NCI-H187 (cell line): ENCODE measurements around the gene DCLK1.

ENCODE experiments used
- DNase-seq, 2 experiments: peaks; one replicate each; lab custom pipeline; 2025; lab: John Stamatoyannopoulos, UW

The DCLK1 gene

GRCh38 chr13:35947315-35947714 is 183.9 kb downstream of the DCLK1 start:
- DNase-seq = no peak

DNA sequence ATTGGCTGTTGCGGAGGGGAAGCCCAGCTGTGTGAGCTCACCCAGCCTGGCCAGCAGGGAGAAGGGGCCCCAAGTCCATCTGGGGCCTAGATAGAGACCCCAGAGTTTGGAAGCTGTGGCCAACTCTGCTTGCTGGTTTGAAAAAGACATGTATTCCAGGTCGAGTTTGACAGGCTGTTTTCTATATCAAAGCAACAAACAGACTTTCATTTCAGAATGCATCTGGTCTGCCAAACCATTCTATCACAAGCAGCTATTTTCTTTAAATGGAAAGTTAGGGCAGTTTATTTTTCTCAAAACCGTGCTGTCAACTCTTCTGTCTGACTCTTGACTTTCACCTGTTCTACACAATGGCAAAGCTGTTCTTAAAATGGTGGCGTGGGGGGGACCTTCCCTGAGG is 185.8 kb downstream of the DCLK1 start:
- DNase-seq = no peak

DNA sequence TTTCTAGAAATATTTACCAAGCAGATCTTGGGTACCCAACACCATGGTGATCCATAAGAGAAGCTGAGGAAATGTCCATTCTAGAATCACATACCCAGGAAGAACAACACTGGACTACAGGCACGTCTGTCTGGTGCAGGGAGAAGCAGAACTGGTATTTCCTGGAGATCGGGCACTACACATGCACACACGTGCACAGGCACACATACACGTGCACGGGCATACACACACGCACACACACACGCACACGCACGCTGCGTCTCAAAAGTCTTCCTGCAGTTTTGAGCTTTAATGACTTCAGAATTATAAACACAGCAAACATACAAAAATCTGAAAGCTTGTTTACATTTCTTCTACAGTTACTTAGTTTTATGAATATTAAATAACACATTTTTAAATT is 189.8 kb downstream of the DCLK1 start:
- DNase-seq = no peak

DNA sequence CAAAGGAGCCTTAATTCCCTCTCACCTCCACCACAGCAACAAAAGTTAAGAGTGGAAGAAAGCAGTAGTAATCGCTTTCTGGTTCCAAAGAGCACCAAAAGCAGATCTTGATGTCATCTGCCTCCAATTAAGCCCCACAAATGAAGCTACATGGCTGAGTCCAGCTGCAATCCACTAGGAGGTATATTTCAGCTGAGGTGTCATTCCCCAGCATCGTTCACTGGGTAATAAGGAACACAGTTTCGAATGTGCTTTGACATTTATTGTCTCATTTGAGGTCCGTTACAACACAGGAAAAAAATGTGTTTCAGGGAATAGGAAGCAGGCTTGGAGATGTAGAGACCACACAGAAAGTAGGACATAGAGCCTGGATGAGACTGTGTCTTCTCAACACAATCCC is 190.4 kb downstream of the DCLK1 start:
- no peak for DNase-seq

DNA sequence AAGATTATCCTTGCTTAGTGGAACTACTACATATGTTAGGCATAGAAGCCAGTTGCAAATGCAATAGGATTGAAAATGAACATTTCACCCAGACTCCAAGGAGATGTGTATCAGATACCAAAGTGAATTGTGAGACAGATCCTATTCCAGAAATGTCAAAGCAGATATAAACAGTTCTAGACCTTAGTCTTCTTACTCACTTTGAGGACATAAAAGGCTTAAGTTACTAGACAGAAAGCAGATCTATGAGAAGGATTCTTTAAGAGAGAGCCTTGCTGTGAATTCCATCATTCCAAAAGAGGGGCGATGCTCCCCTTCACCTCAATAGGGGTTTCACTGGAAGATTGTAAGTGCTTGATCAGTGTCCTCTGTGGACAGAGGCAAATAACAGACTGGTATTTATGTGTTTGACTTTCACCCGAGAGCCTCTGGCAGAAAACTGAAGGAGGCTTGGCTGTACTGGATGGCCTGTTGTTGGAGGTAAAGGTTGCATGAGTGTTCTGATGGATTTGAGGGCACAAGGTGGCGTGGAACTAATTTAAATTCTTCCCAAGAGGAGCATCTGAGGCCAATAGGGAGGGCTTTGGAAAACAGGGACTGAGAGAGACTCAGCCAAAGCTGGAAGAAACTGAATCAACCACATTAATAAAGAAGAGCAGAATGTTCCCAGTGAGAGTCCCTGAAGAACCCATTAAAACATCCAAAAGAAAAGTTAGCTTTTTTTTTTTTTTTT is 194.8 kb downstream of the DCLK1 start:
- DNase-seq = no peak

- DNase-seq = no peak
Measured at GRCh38 chr13:35930665-35931631, 200.2 kb downstream of the DCLK1 start.

DNA sequence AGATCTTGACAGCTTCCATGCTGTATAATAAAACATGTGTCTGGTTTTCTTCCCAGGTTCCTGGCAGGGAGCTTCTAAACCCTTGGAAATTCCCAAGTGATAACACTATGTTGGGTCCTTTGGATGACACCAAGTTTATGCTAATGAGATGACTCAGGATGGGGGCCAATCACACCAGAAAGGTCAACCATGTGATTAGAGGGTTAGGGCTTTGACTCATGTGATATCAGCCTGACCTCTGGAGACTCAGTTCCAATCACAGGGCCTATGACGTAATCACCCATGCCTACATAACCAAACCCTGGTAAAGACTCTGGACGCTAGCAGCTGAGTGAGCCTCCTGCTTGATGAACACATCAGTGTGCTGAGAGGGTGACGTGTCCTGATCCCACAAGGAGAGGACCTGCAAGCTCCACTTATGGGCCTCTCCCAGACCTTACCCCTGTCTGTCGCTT is 203.6 kb downstream of the DCLK1 start:
- DNase-seq = no peak

DNA sequence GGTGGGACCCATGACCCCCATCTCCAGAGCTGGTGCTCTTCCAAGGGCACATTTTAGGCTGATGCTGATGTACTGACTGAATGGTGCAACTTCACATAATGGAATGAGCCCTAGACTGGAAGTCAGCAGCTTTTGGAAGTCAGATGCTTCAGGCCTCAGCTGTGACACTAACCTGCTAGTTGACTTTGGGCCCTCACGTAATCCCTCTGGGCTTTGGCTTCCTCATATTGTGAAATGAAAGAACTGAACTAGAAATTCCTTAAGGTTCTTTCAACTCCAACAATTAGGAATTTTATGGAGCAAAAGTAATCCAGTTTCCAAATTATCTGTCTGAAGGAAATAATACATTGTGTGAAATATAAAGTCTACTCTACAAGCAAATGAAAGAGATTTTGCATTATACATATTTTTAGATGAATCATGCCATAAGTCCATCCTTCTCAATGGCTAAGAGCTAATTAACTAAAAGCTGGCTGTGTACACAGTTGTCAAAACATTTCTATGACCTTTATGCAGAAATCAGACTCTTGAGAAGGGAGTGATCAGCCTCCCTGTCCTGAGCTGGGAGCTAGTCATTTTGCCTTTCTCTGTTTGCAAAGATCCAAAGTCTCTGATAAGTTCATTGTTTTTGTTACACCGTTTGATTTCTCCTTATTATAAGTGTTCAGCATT is 204.2 kb downstream of the DCLK1 start:
- DNase-seq = no peak

DNA sequence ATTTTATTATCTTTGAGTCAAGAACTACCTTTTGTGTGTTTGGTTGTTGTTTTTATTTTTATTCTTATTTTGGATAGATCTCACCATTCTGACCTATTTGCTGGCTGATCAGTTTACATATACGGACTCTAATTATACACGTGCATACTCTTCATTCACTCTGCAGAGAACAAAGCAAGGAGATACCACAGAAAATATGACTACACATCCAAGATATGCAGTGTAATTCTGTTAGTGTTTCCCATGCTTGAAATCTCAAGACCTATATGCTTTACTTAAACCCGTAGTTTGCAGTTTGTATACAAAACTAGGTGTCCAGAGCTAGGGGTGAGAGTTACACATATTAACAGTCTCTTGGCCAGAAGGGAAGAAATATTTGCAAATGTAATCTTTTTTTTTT is 205.5 kb downstream of the DCLK1 start:
- DNase-seq = no peak

DNA sequence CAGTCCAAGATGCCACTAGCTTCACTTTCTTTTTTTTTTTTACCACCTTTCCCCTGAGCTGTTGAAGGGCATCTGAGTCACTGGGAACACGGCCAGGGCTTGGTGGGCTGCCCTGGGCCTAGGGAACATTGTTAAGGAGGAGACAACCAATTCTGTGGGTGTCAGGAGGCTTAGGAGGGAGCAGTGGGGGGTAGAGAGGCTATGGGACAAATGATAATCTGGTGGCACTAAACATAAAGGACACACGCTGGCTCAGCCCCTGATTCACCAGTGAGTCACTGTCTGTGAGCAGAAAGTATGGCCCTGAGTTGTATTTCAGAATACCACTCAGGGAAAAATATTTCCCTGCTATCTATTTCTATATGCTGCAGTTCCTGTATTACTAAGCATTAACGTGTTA is 207.8 kb downstream of the DCLK1 start:
- no peak for DNase-seq

- DNase-seq = no peak
Measured at GRCh38 chr13:35920816-35921215, 210.4 kb downstream of the DCLK1 start.

DNA sequence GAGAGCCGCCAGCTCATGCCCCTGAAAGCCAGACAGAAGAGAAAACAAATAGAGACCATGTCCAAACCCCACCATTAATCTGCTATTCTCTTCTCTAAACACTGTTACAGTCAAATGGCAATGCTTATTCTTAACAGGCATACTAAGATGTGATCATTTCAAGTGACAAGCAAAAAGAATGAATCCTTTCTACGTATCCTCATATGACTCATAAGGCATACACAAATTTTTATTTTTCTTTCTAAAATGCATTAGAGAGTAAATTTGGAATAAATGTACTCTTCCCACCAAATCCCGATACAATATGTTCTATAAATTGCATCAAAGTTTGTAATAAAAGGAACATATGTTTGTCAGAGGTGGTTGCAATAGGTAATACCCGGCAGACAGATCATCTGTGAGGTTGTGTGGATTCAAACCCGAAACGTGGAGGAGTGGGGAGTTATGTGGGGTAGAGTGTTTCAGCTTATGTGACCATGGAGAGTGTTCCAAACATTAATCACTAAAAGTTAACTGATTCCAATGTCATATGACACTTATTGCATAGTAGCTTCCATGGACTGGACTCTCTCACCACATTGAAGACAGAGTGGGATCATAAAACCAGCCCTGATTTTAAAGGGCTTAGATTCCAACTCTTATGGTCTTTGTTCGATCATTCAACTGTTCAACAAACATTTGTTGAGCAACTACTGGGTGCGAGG is 213.1 kb downstream of the DCLK1 start:
- no peak for DNase-seq

- DNase-seq = no peak
Measured at GRCh38 chr13:35917252-35917941, 213.8 kb downstream of the DCLK1 start.

- DNase-seq = no peak
Measured at GRCh38 chr13:35916146-35916545, 215.0 kb downstream of the DCLK1 start.

DNA sequence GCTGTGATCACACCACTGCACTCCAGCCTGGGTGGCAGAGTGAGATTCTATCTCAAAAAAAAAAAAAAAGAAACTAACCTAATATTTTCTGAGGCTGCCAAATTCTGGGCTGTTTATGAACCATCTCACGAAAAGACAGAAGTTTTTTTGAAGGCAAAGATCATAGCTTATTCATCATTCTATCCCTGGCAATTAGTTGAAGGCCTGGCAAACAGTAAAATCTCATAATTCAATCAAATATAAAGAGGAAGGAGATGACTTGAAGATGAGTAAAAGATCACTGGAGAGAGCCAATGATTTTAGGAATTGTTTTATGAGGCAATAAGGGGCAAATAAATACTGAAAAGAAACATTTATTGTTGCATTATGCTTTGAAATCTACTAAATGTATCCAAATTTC is 216.5 kb downstream of the DCLK1 start:
- DNase-seq = no peak

GRCh38 chr13:35912841-35913240 is 218.3 kb downstream of the DCLK1 start:
- DNase-seq = no peak

DNA sequence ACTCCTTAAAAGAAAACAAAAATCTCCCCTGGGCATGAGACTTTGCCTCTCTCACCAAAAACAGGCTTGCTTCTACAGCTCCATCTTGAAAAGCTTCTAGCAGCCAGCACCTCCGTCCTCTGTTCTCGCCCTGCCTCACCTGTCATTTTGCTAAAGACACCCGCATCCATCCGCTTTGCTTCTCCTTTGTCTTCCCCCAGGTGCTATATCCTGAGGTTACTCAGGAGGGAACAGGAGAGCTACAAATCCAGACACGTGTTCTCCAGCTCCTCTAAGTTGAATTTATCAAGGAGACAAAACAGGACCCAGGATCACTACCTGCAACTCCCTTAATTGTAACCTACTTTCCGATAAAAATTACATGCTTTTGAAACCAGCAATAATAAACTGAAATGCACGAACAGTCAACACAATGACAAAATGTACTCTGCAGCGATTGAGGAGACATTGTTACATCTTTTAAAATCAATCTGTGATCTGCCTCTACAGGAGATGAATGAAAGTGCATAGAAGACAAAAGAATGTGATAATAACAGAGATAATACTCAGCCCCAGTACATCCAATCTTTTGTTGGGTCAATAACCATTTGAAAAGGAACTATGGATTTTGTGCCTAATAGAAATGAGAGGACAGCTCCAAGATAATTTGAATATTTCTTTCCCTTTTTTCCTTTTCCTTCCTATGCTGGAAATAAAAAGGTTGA is 221.2 kb downstream of the DCLK1 start:
- no peak for DNase-seq

DNA sequence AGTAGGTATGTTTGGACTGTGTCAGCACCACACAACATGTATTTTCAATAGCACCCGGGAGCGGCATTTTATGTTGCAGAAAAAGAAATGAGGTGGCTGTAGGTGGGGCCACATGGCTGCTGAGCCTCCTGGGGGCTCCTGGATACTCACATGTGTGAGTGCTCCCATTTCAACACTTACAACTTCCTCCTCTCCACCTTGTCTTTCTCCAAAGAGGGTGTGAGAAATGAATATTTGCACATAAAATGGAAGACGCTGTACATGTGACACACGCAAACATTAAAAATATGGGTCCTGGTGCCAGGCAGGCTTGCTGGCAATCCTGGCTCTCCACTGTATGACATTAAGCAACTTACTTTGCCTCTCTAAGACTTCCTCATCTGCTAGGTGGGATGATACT is 222.1 kb downstream of the DCLK1 start:
- no peak for DNase-seq

GRCh38 chr13:35908226-35908625 is 223.0 kb downstream of the DCLK1 start:
- DNase-seq = no peak

- DNase-seq = no peak
Measured at GRCh38 chr13:35906636-35907035, 224.5 kb downstream of the DCLK1 start.

GRCh38 chr13:35903075-35903474 is 228.1 kb downstream of the DCLK1 start:
- DNase-seq = no peak
